GM19351 (cell line): ENCODE results near the gene UGT1A5.

Experiments
- ATAC-seq: cut with Tn5 transposase; IDR thresholded peaks from one replicate; pipeline ENCODE4 v1.9.1; 2021; ENCODE audit warnings: mild to moderate bottlenecking, moderate library complexity; ENCODE audit not compliant: unreplicated experiment

The UGT1A5 gene

DNA sequence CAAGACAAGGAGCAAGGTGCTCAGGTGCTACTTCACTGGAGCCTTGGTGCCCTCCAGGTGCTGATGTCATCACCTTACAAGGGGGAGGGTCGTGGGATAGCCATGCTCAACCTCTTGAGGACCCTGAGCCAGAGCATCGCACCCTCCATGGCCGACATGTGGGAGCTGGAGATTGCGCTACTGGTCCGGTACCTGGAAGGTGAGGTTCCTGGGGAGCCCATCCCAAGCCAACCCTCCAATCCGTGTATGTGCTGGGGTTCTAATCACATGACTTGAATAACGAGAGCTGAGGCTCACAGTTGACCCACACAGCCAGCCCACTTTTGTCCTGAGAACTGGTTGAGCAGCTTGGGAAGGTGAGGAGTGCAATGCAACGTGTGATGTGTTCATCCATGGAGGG, 91.3 kb downstream of the UGT1A5 start:
- ATAC-seq = no peak

- no peak for ATAC-seq
These were observed 94.6 kb downstream of the UGT1A5 start for GRCh38 chr2:233807215-233807865.

DNA sequence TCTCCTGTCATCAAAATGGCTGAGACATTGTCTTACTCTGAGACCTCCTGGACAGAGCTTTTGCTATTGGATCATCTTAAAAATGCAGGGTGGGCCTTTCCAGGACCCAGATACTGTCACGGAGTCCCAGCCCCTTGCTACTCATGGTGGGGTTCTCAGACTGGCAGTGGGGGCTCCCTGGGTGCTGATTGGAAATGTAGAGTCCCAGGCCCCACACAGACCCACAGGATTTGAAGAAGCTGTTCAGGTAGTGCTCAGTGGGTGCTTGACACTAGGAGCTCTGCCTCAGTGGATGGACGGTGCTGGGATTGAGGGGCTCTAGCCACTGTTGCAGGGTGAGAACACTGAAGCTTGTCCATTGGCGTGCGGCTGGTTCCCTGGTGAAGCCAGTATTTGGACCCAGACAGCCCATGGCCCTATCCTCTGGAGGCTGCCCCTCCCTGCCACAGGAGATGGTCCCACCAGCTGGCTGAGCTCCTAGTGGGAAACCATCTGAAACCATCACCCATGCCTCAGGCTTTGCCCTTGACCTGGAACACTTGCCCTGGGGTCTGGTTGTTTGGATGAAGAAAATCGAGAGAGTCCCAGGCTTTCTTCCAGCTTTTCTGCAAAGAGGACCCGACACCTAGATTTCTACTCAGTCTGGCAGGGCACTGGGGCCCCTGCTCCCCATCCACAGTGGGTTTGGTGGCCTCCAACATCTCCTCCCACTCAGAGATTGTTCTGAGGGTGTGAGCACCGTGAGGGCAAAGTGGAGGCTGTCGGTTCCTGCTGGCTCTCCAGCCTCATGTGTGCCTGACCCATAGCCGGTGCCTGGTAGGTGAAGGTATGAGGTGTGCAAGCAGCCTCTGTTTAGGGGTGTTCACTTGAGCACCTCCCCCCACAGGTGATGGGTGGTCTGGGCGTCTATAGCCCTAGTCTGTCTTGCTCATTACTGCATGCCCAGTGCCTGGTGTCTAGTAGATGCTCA, 95.5 kb downstream of the UGT1A5 start:
- ATAC-seq = no peak

- no peak for ATAC-seq
These were observed 97.7 kb downstream of the UGT1A5 start for GRCh38 chr2:233810385-233810784.

DNA sequence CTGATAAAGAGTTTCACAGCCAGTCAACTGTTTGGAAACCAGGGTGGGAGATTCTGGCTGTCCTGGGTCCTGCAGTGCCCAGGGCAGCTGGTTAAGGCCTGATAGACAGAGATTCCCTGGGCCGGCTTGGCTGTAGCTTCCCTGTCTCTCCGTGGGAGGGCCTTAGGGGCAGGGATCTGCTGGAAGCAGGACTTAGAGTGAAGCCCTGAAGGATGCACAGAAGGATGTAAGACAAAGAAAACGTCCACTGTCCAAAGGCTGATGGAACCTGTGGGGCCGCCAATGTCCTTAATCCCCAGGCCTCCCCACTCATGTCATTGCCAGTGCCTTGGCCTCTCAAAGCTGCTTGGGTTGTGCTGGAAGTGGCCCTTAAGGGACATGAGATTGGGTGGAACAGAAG, 98.4 kb downstream of the UGT1A5 start:
- no peak for ATAC-seq

DNA sequence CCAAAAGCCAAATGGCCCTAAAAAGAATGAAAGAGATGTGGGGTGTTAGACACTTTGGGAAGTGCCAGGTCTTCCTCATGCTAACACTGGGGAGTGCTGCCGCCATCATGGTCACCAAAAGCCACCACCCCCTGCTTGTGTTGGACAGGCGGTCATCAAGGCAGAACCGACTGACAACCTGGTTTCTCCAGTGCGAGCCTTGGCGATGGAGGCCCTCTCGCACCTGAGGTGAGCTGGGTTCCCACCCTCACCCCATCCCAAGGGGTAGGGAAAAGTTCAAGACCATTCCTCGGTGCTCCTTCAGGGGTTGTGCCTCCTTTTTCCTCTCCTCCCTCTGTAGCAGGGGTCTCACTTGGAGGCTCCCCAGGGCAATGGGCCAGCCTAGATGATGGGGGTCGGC, 99.0 kb downstream of the UGT1A5 start:
- ATAC-seq = no peak

DNA sequence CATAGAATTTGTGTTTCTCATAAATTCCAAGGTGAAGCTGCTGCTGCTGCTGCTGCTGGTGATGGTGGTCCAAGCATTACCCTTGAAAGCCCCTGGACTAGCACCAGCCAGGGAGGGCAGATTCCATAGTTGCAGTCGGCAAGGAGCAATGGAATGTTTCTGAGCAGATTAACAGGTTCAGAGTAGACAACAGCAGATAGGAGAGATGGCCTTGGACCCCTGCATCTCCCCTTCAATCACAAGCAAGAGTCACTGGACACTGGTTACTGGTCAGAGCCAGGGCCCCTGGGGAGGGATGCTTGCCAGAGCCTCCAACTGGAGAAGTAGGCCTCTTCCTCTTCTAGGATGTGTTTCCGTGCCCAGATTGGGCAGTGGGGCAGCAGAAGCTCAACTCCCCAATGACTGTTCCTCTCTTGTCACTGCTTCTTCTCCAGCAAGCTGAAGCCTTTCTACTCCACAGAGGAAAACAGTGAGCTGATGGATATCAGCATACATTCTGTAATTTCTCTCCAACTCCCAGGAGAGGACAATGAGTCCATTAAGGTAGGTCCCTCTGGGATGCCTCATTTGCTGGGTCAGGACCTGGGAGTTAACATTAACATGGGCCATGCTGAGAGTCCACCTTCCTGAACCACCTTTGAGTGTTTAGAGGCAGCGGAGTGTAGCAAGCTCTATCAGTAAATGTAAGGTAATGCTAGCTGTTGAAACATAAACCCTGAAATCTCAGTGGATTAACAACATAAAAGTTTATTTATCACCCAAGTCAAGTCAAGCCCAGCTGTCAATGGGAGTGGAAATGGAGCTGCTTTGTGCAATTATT, 100.7 kb downstream of the UGT1A5 start:
- ATAC-seq = no peak

GRCh38 chr2:233814056-233814835, 101.5 kb downstream of the UGT1A5 start:
- peak; percentile 44 for ATAC-seq

DNA sequence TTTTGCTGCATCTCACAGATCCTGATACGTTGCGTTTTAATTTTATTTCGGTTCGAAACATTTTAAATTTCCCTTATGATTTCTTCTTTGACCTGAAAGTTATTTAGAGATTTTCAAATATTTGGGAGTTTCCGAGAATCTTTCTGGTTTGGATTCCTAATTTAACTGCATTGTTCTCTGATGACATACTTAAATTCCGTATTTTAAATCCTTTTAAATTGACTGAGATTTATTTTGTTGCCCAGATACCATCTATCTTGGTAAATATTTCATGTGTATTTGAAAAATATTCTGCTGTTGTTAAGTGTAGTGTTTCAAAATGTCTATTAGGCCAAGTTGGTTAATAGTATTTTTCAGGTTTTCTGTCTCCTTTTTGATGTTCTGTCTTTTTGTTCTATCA, 103.2 kb downstream of the UGT1A5 start:
- no peak for ATAC-seq

- ATAC-seq = no peak
These were observed 103.6 kb downstream of the UGT1A5 start for GRCh38 chr2:233816334-233816733.

DNA sequence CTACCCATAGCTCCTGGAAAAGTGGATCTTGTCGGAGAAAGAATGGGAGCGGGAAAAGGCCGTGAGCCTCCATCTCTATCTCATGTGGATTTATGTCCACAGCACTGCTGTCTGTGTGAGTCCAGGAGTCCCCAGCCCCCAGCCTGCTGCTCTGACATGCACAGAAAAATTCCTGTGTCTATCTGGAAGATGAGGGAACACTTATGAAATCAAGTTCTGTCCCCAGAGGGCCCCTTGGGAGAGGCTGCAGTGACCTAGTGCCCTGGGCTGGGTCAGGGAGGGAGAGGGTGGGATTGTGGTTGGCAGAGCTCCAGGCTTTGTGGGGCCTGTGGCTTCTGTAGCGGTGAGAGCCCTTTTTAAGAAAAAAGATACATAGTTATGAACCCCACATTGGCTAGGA, 104.1 kb downstream of the UGT1A5 start:
- ATAC-seq = no peak

- no peak for ATAC-seq
These were observed 104.7 kb downstream of the UGT1A5 start for GRCh38 chr2:233817361-233817911.

DNA sequence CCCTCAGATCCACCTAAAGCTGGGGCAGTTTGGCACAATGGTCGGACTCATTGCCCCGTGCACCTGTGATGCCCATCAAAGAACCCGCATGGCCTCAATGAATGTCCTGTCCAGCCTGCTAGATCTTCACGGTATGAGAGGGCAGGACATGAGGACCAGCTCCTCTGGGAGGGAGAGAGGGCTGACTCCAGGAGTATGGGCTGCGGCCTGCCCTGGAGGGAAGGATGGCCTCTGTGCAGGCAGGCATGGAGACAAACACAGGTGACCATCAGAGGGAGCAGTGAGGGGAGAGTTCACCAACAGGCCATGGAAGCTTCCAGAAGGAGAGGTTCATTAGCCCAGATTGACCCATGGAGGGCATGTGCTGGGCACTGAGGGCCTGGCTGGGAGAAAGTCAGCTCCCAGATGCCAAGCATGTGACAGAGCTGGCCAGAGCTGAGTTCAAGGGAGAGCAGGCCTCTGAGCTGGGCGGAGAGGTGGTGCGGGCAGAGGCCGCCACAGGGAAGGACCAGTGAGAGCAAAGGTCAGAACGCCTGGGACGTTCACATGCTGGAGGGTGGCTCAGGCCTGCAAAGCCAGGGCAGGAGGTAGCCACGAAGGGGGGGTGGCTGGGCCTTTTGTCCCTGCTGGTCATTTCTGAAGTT, 105.4 kb downstream of the UGT1A5 start:
- no peak for ATAC-seq

DNA sequence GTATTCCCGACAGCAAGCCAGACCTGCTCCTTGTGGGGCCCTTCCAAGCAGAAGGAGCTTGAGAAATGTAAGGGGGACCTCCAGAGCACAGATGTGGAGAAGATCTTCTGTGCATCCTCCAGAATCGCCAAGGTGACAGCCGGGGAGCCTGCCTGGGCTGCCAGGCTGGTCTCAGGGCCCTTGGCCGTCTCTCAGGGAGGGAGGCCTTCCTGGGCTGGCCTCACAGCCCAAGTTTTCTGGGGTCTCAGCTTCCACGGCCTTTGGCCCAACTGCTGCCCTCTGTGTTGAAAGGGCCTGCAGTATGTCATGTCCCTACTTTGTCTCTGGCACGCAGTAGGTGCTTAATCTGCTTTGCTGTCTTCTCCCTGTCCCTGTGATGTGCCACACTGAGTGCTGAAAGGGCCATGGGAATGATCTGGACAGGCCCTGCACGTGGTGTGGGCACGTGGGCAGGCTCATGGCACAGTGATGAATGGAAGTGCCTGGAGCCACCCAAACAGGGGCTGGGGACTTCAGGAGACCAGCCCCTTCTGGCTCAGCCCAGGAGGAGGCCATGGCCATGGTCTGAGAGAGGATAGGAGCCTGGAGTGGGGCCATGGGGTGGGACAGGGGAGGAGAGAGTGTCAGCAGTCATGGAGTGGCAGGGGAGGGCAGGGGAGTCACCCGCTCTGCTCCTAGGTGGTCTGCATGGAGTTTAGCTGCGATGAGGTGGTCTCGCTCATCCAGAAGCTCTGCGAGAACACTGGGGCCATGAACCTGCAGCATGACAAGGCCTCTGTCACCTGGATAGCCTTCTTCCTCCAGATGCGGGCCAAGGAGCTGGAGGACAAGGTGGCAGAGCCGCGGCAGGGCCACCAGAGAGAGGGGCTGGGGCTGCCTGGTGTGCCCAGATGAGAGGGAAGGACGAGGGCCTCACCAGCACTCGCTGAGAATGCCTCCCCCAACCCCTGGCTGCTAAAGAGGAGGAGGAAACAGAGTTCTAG, 106.2 kb downstream of the UGT1A5 start:
- no peak for ATAC-seq

GRCh38 chr2:233819884-233820773, 107.4 kb downstream of the UGT1A5 start:
- ATAC-seq = no peak

DNA sequence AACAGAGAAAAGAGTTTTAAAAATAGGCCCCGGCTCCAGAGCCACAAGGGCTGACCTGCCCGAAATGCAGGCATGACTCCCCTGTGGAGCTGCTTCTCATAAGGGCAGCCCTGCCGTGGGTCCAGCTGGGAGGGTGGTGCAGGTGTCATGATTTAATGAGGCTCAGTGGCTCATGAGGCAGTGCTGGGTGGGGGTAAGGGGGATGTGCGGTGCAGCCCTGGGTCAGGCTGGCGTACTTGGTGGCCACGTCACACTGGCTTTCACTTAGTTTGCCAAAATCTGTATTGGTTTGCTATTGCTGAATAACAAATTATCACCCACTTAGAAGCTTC, 108.0 kb downstream of the UGT1A5 start:
- ATAC-seq = no peak

- ATAC-seq = no peak
These were observed 108.5 kb downstream of the UGT1A5 start for GRCh38 chr2:233821196-233821595.

DNA sequence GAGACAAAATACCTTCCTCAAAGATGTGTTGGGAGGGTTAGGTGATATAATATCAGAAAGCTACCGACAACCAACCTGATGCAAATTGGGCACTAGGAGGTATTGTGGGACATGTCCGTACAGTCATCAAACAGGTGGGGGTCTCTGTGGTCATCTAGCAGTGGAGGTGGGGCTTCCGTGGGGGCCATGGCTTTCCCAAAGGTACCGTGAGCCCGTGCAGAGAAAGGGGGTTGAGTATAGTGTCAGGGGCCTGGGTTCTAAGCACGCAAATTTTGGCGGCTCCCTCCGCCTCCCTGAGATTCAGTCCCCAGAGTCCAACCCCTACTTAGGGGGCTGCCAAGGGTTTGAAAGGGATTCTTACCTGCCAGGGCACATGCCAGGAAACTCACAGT, 109.0 kb downstream of the UGT1A5 start:
- no peak for ATAC-seq
